DMS79 (cell line): ENCODE measurements around the gene TAOK3.
"Not testable (repeated sequence)": the region's sequence is repeated elsewhere in the genome, so short reads cannot be mapped to it uniquely, and the experiment has no call there.

Experiments
- DNase-seq: peaks from one replicate; lab custom pipeline; 2025; lab: John Stamatoyannopoulos, UW

The TAOK3 gene

DNA sequence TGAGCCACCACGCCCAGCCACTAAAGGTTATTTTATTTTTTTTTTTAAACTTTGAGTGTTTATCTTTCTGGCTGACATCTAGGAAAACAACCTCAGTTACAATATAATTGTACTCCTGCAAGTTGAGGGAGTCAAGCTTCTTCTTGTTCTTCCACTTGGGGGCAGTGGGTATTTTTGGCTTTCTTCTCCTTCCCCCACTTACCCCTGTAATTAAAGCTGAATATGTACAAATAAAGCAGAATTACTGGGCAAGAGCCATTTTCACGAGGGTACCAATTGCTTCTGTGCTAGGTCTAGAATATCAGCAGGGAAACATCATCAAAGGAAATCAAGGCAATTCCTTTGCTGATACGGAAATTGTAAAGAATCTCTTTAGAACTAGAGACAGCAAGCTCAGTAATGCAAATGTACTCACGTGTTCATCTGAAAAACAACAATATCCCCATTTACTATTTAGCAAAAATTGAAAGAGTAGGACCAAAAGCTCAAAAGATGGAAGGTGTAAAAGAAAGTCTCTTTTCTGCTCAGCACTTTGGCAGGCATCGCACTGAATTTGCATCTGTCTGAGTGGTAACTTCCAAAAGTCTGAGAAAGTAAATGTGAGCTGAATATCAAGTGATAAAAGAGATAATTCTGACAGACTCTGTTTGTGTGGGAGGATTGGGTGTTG is 72.8 kb downstream of the TAOK3 start:
- DNase-seq, result no peak

- no peak for DNase-seq
Measured at GRCh38 chr12:118297284-118297683, 75.4 kb downstream of the TAOK3 start.

DNA sequence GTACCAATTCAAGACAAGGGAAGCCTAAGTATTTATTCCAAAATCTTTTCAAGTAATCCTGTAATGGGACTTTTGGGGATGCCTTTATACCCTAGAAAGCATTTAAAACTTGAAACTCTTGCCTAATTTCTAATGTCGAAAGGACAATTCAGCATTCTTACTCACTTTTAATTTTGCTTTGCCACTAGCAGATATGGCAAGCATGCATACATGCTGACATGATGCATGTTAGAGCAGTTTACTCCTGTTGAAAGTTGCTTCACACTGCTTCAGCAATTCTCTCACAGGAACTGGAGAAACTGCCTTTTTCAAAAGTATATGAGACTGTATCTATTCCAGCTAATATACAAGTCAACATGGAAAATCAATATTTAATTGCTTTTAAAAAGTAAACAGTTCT is 79.9 kb downstream of the TAOK3 start:
- DNase-seq, result no peak

DNA sequence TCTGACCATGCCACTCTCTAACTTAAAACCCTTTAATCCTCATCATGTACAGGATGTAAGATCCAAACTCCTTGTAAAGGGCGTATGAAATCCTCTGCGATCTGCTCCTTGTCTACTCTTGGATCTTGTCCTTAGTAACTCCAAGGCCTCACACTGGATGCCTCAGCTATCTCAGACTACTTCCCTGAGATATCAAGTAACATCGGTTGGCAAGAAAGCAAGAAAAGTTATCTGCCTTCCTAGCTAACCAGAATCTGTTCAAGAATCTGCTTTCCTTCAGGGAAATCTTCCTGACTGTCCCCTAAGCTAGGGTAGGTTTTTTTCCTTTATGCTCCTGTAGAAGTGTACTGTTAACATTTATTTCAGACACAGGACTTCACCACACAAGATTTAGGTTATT is 82.6 kb downstream of the TAOK3 start:
- DNase-seq, result no peak

GRCh38 chr12:118288174-118288573 is 84.5 kb downstream of the TAOK3 start:
- DNase-seq, result no peak

GRCh38 chr12:118287728-118288127 is 85.0 kb downstream of the TAOK3 start:
- DNase-seq, result no peak

DNA sequence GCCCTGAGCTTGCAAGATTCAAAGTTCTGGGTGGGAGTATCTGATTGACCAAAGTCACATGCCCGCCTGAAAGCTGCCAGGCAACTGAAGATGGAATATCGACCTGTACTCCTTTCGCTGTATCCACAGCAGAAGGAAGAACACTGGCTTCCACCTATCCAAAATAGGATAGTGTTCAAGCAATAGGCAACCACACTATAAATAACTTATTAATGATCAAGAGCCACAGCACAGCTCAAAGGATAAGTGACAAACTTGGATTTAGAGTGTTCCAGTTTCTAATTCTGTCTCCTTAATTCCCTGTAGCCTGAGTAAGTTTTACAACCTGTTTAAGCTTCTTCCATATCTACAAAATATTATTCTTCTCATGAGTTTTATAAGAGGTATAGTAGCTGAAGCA is 89.9 kb downstream of the TAOK3 start:
- DNase-seq, result no peak

GRCh38 chr12:118278288-118278687 is 94.4 kb downstream of the TAOK3 start:
- not testable (repeated sequence) for DNase-seq

DNA sequence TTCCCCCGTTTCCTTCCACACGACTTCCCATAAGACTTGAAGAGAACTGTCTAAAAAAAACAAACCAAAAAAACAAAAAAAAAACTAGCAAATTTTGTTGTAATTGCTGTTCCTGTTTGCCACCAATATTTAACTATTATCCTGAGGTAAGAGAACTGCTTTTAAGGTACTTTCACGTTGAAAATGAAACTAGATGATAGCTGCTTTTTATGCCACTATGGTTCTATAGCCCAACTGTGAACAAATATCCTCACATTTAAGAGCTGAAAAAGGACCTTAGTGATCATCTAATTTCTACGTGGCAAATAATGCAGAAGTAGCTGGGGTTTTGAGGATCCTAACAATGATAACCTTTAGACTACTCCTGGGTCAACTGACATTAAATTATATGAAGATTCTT is 98.6 kb downstream of the TAOK3 start:
- no peak for DNase-seq

DNA sequence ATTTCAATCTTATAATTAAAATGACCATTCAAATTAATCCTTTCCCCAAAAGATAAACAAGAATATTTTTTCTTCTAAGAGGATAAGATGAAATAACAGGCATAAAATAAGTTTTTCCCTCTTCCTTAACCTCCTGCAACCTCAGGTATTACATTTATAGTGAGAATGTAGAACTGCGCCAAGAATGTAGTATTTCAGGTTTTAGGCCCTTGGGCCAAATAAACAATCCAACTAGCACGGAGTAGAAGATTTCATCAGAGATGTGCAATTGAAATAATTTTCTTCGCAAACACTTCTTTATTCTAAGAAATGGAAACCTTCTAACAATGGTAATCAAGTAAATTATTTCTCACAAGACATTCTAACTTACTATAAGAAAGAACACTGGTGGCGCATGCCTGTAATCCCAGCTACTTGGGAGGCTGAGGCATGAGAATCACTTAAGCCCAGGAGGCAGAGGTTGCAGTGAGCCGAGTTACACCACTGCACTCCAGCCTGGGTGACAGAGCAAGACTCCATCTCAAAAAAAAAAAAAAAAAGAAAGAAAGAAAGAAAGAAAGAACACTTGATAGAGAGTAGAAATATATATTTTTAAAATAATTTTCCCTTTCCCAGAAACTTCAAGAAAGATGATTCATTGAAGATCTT is 100.8 kb downstream of the TAOK3 start:
- DNase-seq, result no peak

DNA sequence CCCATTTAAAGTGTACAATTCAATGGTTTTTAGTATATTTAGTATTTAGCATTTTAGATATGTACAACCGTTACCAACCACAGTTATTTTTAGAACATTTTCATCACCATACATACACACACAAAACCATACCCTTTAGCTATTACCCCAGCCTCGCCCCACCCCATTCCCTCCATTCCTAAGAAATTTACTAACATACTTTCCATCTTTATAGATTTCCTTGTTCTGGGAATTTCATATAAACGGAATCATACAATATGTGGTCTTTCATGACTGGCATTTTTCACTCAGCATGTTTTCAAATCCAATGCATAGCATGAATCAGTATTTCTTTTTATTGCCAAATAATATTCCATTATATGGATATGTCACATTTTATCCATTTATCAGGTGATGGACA is 101.5 kb downstream of the TAOK3 start:
- DNase-seq, result no peak

- DNase-seq, result no peak
Measured at GRCh38 chr12:118269806-118270205, 102.9 kb downstream of the TAOK3 start.

GRCh38 chr12:118259079-118259478 is 113.6 kb downstream of the TAOK3 start:
- no peak for DNase-seq

DNA sequence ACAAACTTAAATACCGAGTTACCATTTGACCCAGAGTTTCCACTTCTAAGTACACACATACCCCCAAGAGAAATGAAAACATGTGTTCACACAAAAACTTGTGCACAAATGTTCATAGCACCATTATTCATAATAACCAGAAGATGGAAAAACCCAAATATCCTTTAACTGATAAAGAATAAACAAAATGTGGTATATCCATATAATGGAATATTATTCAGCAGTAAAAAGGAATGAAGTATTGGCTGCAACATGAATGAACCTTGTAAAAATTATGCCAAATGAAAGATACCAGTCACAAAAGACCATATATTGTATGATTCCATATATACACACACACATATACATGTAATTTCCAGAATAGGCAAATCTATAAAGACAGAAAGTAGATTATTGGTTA is 116.4 kb downstream of the TAOK3 start:
- DNase-seq, result no peak

GRCh38 chr12:118249547-118249946 is 123.2 kb downstream of the TAOK3 start:
- DNase-seq, result no peak

DNA sequence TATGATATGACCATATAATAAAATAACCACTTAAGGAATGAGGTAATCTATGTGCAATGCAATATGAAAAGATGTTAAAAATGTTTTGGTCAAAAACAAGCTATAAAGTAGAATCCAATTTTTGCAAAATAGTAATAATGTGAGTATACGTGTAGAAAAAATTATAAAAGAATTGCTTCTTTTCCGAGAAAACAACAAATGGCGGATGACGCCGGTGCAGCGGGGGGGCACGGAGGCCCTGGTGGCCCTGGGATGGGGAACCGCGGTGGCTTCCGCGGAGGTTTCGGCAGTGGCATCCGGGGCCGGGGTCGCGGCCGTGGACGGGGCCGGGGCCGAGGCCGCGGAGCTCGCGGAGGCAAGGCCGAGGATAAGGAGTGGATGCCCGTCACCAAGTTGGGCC is 126.8 kb downstream of the TAOK3 start:
- not testable (repeated sequence) for DNase-seq

DNA sequence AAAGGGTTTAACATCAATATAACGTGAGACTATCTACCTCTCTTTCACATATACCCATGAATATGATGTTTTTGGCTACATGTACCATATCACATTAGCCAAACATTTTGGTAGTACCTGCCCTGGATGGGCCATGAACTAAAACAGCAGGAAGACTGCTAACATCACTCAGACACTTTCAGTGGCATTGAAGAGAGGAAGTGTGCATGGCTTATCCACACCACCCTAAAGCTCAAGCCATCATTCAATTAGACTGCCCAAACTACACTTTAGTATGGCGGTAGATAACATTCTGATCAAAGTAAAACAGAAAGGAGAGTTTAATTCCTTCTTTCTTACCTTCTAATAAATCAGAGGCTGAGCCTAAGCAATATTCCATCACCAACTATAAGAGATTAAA is 133.8 kb downstream of the TAOK3 start:
- no peak for DNase-seq

- no peak for DNase-seq
Measured at GRCh38 chr12:118237908-118238307, 134.8 kb downstream of the TAOK3 start.

DNA sequence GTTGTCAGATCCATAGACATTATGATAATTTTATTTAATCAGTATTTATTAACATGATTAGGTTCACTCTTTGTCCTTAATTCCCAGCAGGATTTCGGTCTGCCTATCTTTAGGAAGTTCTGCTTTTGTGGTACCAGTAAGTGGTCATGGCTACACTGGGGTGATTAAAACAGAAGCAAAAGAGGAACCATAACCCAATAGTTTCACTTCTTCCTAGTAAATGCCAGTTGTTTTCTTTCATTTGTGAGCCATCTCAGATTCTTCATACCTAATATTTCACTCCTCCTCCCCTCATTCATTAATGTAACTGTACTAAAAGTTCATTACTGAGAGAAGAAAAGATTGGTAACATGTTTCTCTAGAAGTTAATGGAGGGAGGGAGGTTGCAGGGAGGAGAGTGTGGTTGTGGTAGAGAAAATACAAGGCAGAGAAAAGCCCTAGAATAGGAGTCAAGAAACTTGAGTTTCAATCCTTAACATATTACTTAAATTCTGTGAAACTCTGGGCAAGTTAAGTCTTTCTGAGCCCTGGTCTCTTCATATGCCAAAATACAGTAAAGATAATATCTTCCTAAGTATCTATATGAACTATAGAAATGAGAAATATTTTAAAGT is 135.5 kb downstream of the TAOK3 start:
- DNase-seq, result no peak

- DNase-seq, result no peak
Measured at GRCh38 chr12:118220702-118221101, 152.0 kb downstream of the TAOK3 start.

DNA sequence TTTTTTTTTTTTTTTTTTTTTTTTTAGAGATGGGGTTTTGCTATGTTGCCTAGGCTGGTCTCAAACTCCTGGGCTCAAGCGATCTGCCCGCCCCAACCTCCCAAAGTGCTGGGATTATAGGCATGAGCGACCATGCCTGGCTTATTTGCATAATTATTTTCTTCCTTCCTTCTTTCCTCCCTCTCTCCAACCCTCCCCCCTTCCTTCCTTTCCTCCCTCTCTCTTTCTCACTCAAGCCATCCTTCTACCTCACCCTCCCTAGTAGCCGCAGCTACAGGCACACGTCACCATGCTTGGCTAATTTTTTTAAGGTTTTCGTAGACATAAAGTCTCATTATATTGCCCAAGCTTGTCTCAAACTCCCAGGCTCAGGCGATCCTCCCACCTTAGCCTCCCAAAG is 152.9 kb downstream of the TAOK3 start:
- DNase-seq, result no peak

DNA sequence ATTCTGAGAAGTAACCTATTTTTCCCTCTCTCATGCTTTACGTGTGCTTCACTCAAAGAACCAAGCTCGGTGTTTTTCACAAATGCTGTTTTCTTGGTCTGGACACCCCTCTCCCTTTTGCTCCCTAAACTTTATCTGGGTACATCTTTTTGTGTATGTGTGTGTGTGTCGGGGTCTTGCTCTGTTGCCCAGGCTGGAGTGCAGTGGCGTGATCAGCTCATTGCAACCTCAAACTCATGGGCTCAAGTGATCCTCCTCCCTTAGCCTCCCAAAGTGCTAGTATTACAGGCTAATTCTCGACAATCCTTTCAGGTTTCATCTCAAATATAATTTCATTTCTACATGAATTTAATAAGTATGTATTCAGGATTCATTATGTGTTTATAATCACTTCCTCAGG is 153.6 kb downstream of the TAOK3 start:
- DNase-seq, result no peak

DNA sequence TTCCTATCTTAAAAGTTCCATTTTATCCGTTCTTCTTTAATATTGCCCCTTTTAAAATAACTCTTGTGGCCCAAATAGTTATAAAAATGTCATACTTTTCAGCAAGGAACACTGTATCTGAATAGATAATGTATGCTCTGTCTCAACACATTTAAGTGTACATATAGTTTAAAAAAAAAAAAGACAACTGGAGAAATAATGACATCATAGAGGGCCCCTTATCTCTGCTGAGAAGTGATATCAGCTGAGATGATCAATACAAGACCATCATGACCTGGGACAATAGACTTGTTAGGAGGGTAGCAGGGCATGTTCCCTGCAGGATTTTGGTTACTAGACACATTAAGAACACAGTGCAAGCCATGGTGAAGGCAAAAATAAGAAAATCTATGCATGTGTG is 159.3 kb downstream of the TAOK3 start:
- DNase-seq, result no peak

DNA sequence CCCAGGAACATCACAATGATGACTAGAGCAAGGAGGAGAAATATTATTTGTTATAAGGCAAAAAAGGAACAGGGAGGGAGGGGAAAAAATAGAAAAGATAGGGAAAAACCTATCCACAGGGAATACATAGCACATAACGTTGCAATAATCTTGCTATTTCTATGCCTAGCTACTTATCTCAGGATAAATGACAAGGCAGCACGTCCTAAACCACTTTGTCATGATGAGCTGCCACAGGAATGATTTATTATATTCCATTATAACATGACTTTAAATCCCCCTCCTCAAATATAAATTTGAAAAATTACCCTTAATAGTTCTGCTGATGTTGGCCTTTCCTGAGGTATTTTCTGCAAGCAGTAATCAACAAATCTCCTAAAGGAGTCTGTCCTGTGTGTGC is 160.1 kb downstream of the TAOK3 start:
- no peak for DNase-seq
